GM04503 (cell line): ENCODE data around the gene REEP1.
"Not testable (repeated sequence)": the region's sequence is repeated elsewhere in the genome, so short reads cannot be mapped to it uniquely, and the experiment has no call there.

ENCODE experiments used
- DNase-seq: peaks from one replicate; pipeline ENCODE4 v3.0.0-alpha.2; 2012; ENCODE audit warnings: low read depth

Gene REEP1

GRCh38 chr2:86224645-86225355 is 112.6 kb downstream of the REEP1 start:
- DNase-seq: no peak

- no peak for DNase-seq
Measured at GRCh38 chr2:86223927-86224560, 113.4 kb downstream of the REEP1 start.

GRCh38 chr2:86223140-86223926 is 114.1 kb downstream of the REEP1 start:
- DNase-seq: peak; percentile 21

GRCh38 chr2:86221066-86221684 is 116.3 kb downstream of the REEP1 start:
- DNase-seq: no peak

- DNase-seq: no peak
Measured at GRCh38 chr2:86219896-86220295, 117.5 kb downstream of the REEP1 start.

GRCh38 chr2:86218124-86218523 is 119.3 kb downstream of the REEP1 start:
- no peak for DNase-seq

- peak; percentile 27 for DNase-seq
Measured at GRCh38 chr2:86216575-86217555, 120.6 kb downstream of the REEP1 start.

GRCh38 chr2:86214503-86214832 is 123.0 kb downstream of the REEP1 start:
- DNase-seq: no peak

GRCh38 chr2:86213699-86214502 is 123.5 kb downstream of the REEP1 start:
- no peak for DNase-seq

- DNase-seq: no peak
Measured at GRCh38 chr2:86213056-86213455, 124.4 kb downstream of the REEP1 start.

- DNase-seq: no peak
Measured at GRCh38 chr2:86211796-86212188, 125.6 kb downstream of the REEP1 start.

GRCh38 chr2:86211033-86211795 is 126.2 kb downstream of the REEP1 start:
- no peak for DNase-seq

- no peak for DNase-seq
Measured at GRCh38 chr2:86204458-86204857, 133.0 kb downstream of the REEP1 start.

- DNase-seq: no peak
Measured at GRCh38 chr2:86203614-86204013, 133.8 kb downstream of the REEP1 start.

- DNase-seq: no peak
Measured at GRCh38 chr2:86202702-86203101, 134.7 kb downstream of the REEP1 start.

GRCh38 chr2:86202336-86202692 is 135.1 kb downstream of the REEP1 start:
- DNase-seq: no peak

- DNase-seq: no peak
Measured at GRCh38 chr2:86201671-86202335, 135.6 kb downstream of the REEP1 start.

- not testable (repeated sequence) for DNase-seq
Measured at GRCh38 chr2:86200564-86200963, 136.9 kb downstream of the REEP1 start.

- no peak for DNase-seq
Measured at GRCh38 chr2:86199834-86200177, 137.6 kb downstream of the REEP1 start.
